ENCODE data around the gene KIF21A. TPM values are rescaled to one million over a fixed set of nuclear protein-coding genes. Genes with fewer than 3 reads are reported as not detected.

Gene KIF21A
- total RNA-seq (2021; fragmentation: NEBNext Ultra II Directional; extraction: Animal tissue kit (Norgen Biotek cat#: 25700)), result 1 to 10 TPM in 2 of 6 experiments, under 1 TPM in 4; 0.55 to 2.7 (median 0.83) TPM
- long read RNA-seq, partial matches to known transcripts, result 2 of 2 reads
- long read RNA-seq, other reads (novel, unspliced or antisense), result 0 of 2 reads

GRCh38 chr12:39443081-39443928, at the start of gene KIF21A:
KIF21A (minus strand) TSS chr12:39443120; CDS start chr12:39442970, 150 bp downstream.
- Mint-ChIP-seq H3K27me3 (ENCODE audit: insufficient read depth) (peaks cover 5% of the 10 kb centered on the region), H3K4me1 (ENCODE audit: low read depth) (peaks cover 13% of the 10 kb centered on the region), H3K9me3 (no peaks in the 10 kb centered on the region; the same call in 1 of the 2 replicates), H3K36me3 (ENCODE audit: low read depth) (no peaks in the 10 kb centered on the region), H3K4me3 (peak within 1 kb of the TSS; percentile 85), H3K27ac (peak within 1 kb of the TSS; percentile 77; the same call in 1 of the 2 replicates)
- peak; percentile 76 for DNase-seq
- TF ChIP-seq CTCF (IDR thresholded peaks at IDR 0.05), result peak; percentile 71

- H3K27me3 Mint-ChIP-seq (ENCODE audit: insufficient read depth), result no peaks in the 10 kb centered on the region
- no peak for TF ChIP-seq CTCF (IDR thresholded peaks at IDR 0.05)
- H3K27ac Mint-ChIP-seq, result no peak overlapping the region
- no peak overlapping the region for H3K4me3 Mint-ChIP-seq
- no peak for DNase-seq
- peaks cover 13% of the 10 kb centered on the region; the same call in 1 of the 2 replicates for H3K9me3 Mint-ChIP-seq
- H3K36me3 Mint-ChIP-seq (ENCODE audit: low read depth), result no peaks in the 10 kb centered on the region
- no peaks in the 10 kb centered on the region for H3K4me1 Mint-ChIP-seq (ENCODE audit: low read depth)
Observed at GRCh38 chr12:39490500-39491282, 47.8 kb upstream of the KIF21A start.

- no peak for DNase-seq
- Mint-ChIP-seq H3K27ac (no peak overlapping the region), H3K36me3 (ENCODE audit: low read depth) (no peaks in the 10 kb centered on the region), H3K4me1 (ENCODE audit: low read depth) (no peaks in the 10 kb centered on the region), H3K27me3 (ENCODE audit: insufficient read depth) (no peaks in the 10 kb centered on the region), H3K4me3 (no peak overlapping the region), H3K9me3 (peaks cover 5% of the 10 kb centered on the region)
- TF ChIP-seq CTCF (IDR thresholded peaks at IDR 0.05), result no peak
Observed at GRCh38 chr12:39483597-39483996, 40.7 kb upstream of the KIF21A start.

GRCh38 chr12:39483042-39483441, 40.1 kb upstream of the KIF21A start:
- H3K36me3 Mint-ChIP-seq (ENCODE audit: low read depth), result no peaks in the 10 kb centered on the region
- no peak overlapping the region for H3K4me3 Mint-ChIP-seq
- H3K27me3 Mint-ChIP-seq (ENCODE audit: insufficient read depth), result no peaks in the 10 kb centered on the region
- DNase-seq, result no peak
- no peak overlapping the region for H3K27ac Mint-ChIP-seq
- no peak for TF ChIP-seq CTCF (IDR thresholded peaks at IDR 0.05)
- H3K4me1 Mint-ChIP-seq (ENCODE audit: low read depth), result no peaks in the 10 kb centered on the region
- peaks cover 10% of the 10 kb centered on the region for H3K9me3 Mint-ChIP-seq

GRCh38 chr12:39476894-39477293, 34.0 kb upstream of the KIF21A start:
- no peak for TF ChIP-seq CTCF (IDR thresholded peaks at IDR 0.05)
- Mint-ChIP-seq H3K4me3 (no peak overlapping the region), H3K36me3 (ENCODE audit: low read depth) (peaks cover 5% of the 10 kb centered on the region; the same call in 1 of the 2 replicates), H3K9me3 (peaks cover 24% of the 10 kb centered on the region), H3K27ac (no peak overlapping the region), H3K27me3 (ENCODE audit: insufficient read depth) (no peaks in the 10 kb centered on the region), H3K4me1 (ENCODE audit: low read depth) (no peaks in the 10 kb centered on the region)
- DNase-seq, result no peak

Data from HFFc6 (cell line).